Astrocyte (in vitro differentiated cells and primary cell): ENCODE results near the gene ACOX1. TPM values are rescaled to one million over a fixed set of nuclear protein-coding genes. Genes with fewer than 3 reads are reported as not detected.

Experiments used
- DNase-seq: peaks from one replicate; pipeline ENCODE4 v3.0.0-alpha.2; 2010; ENCODE audit warnings: low read depth
- FAIRE-seq: peaks from 2 replicates; lab custom pipeline; 2011; peaks lifted over from hg19 to GRCh38; lab: Jason Lieb, UNC
- H2AFZ ChIP-seq: 2 replicates; pipeline ENCODE4 v1.6.0; 2012; ENCODE audit warnings: low read depth, low read length, inconsistent platforms
- H3K27ac ChIP-seq: 2 replicates; pipeline ENCODE4 v1.5.1; 2011; ENCODE audit warnings: low read depth, low read length, inconsistent platforms
- H3K27me3 ChIP-seq: 2 replicates; pipeline ENCODE4 v1.6.0; 2011; ENCODE audit warnings: low read length, inconsistent platforms; ENCODE audit not compliant: insufficient read depth
- H3K36me3 ChIP-seq: 2 replicates; pipeline ENCODE4 v1.5.1; 2011; ENCODE audit warnings: low read length, inconsistent platforms; ENCODE audit not compliant: insufficient read depth
- H3K4me1 ChIP-seq: 2 replicates; pipeline ENCODE4 v1.5.1; 2011; ENCODE audit warnings: low read length, inconsistent platforms; ENCODE audit not compliant: insufficient read depth
- H3K4me2 ChIP-seq: 2 replicates; pipeline ENCODE4 v1.6.0; 2012; ENCODE audit warnings: low read length, inconsistent platforms
- H3K4me3 ChIP-seq: 2 replicates; pipeline ENCODE4 v1.5.1; 2011; ENCODE audit warnings: low read depth, mild to moderate bottlenecking, low read length, inconsistent platforms; ENCODE audit not compliant: insufficient read depth
- H3K79me2 ChIP-seq: 2 replicates; pipeline ENCODE4 v1.6.0; 2012; ENCODE audit warnings: mild to moderate bottlenecking, low read length, inconsistent platforms; ENCODE audit not compliant: insufficient read depth
- H3K9ac ChIP-seq: 2 replicates; pipeline ENCODE4 v1.6.0; 2012; ENCODE audit warnings: mild to moderate bottlenecking, low read length, inconsistent platforms
- H3K9me3 ChIP-seq: 2 replicates; pipeline ENCODE4 v1.5.1; 2012; ENCODE audit warnings: low read depth, mild to moderate bottlenecking, low read length, inconsistent platforms; ENCODE audit not compliant: insufficient read depth
- H4K20me1 ChIP-seq: 2 replicates; pipeline ENCODE4 v1.6.0; 2012; ENCODE audit warnings: low read length, inconsistent platforms; ENCODE audit not compliant: insufficient read depth
- H3K27ac Mint-ChIP-seq: one replicate; pipeline ENCODE4 v1.8.0; 2021; ENCODE audit warnings: mild to moderate bottlenecking, mixed read lengths; ENCODE audit not compliant: unreplicated experiment
- H3K27me3 Mint-ChIP-seq: one replicate; pipeline ENCODE4 v1.8.0; 2021; ENCODE audit warnings: low read depth, mixed read lengths; ENCODE audit not compliant: unreplicated experiment
- H3K36me3 Mint-ChIP-seq: one replicate; pipeline ENCODE4 v1.8.0; 2021; ENCODE audit warnings: low read depth, mixed read lengths; ENCODE audit not compliant: unreplicated experiment
- H3K4me1 Mint-ChIP-seq: one replicate; pipeline ENCODE4 v1.8.0; 2021; ENCODE audit warnings: low read depth, mixed read lengths; ENCODE audit not compliant: unreplicated experiment
- H3K4me3 Mint-ChIP-seq: one replicate; pipeline ENCODE4 v1.8.0; 2021; ENCODE audit warnings: mild to moderate bottlenecking, moderate library complexity, mixed read lengths; ENCODE audit not compliant: unreplicated experiment
- H3K9me3 Mint-ChIP-seq: one replicate; pipeline ENCODE4 v1.8.0; 2021; ENCODE audit warnings: mild to moderate bottlenecking, mixed read lengths; ENCODE audit not compliant: unreplicated experiment
- CTCF ChIP-seq: IDR thresholded peaks from 2 replicates; pipeline ENCODE4 v1.5.1; 2011; ENCODE audit warnings: low read depth, mild to moderate bottlenecking, inconsistent platforms, low read length, moderate library complexity; ENCODE audit not compliant: insufficient read depth
- EZH2 ChIP-seq: IDR thresholded peaks from 2 replicates; pipeline ENCODE4 v1.6.1; 2012; ENCODE audit warnings: mild to moderate bottlenecking, low read length, inconsistent platforms; ENCODE audit not compliant: insufficient read depth
- total RNA-seq: library from RNA; stranded (reverse); gene quantifications from 2 replicates; pipeline ENCODE4 v1.2.1, GENCODE V29; 2021

Gene ACOX1
- total RNA-seq, 1 donor from 2014 or later: 61.3 TPM

- H3K27me3 Mint-ChIP-seq: peaks cover 5% of the 10 kb centered on the region
- no peak overlapping the region for H3K4me3 ChIP-seq
- H3K4me2 ChIP-seq: no peak overlapping the region
- peaks cover 2% of the 10 kb centered on the region for H3K36me3 ChIP-seq
- no peaks in the 10 kb centered on the region for H3K9me3 ChIP-seq
- H3K27ac ChIP-seq: no peak overlapping the region
- no peaks in the 10 kb centered on the region for H3K27me3 ChIP-seq
- no peak for FAIRE-seq
- H3K79me2 ChIP-seq: no peaks in the 10 kb centered on the region
- no peak overlapping the region for H3K9ac ChIP-seq
- no peak overlapping the region for H3K4me3 Mint-ChIP-seq
- no peaks in the 10 kb centered on the region for H3K4me1 ChIP-seq
- H3K27ac Mint-ChIP-seq: no peak overlapping the region
- TF ChIP-seq CTCF: no peak
- no peak for TF ChIP-seq EZH2
- H3K9me3 Mint-ChIP-seq: no peaks in the 10 kb centered on the region
- H4K20me1 ChIP-seq: no peaks in the 10 kb centered on the region
- peaks cover 9% of the 10 kb centered on the region for H3K36me3 Mint-ChIP-seq
- no peak overlapping the region for H2AFZ ChIP-seq
- DNase-seq: no peak
- H3K4me1 Mint-ChIP-seq: no peaks in the 10 kb centered on the region
Observed at GRCh38 chr17:75922173-75922961, 56.6 kb downstream of the ACOX1 start.

GRCh38 chr17:75921596-75921995 lies 57.4 kb downstream of the ACOX1 start:
- H3K4me2 ChIP-seq: no peak overlapping the region
- H3K27ac Mint-ChIP-seq: no peak overlapping the region
- H3K36me3 ChIP-seq: peaks cover 2% of the 10 kb centered on the region
- H3K79me2 ChIP-seq: no peaks in the 10 kb centered on the region
- no peak overlapping the region for H3K27ac ChIP-seq
- peaks cover 12% of the 10 kb centered on the region for H3K36me3 Mint-ChIP-seq
- no peak overlapping the region for H3K9ac ChIP-seq
- no peaks in the 10 kb centered on the region for H4K20me1 ChIP-seq
- no peaks in the 10 kb centered on the region for H3K4me1 Mint-ChIP-seq
- FAIRE-seq (no peak), DNase-seq (no peak)
- peaks cover 8% of the 10 kb centered on the region for H3K27me3 Mint-ChIP-seq
- no peaks in the 10 kb centered on the region for H3K9me3 Mint-ChIP-seq
- no peak for TF ChIP-seq CTCF
- TF ChIP-seq EZH2: no peak
- H3K4me3 ChIP-seq: no peak overlapping the region
- H2AFZ ChIP-seq: no peak overlapping the region
- no peaks in the 10 kb centered on the region for H3K4me1 ChIP-seq
- H3K27me3 ChIP-seq: no peaks in the 10 kb centered on the region
- no peak overlapping the region for H3K4me3 Mint-ChIP-seq
- no peaks in the 10 kb centered on the region for H3K9me3 ChIP-seq

- TF ChIP-seq CTCF (no peak), EZH2 (no peak)
- no peaks in the 10 kb centered on the region for H3K9me3 ChIP-seq
- no peak for FAIRE-seq
- peaks cover 12% of the 10 kb centered on the region for H3K36me3 Mint-ChIP-seq
- H3K36me3 ChIP-seq: no peaks in the 10 kb centered on the region
- no peaks in the 10 kb centered on the region for H3K79me2 ChIP-seq
- H3K9me3 Mint-ChIP-seq: no peaks in the 10 kb centered on the region
- H3K4me3 Mint-ChIP-seq: no peak overlapping the region
- no peaks in the 10 kb centered on the region for H3K4me1 Mint-ChIP-seq
- H2AFZ ChIP-seq: no peak overlapping the region
- H3K27me3 Mint-ChIP-seq: peaks cover 8% of the 10 kb centered on the region
- DNase-seq: no peak
- no peak overlapping the region for H3K4me3 ChIP-seq
- no peaks in the 10 kb centered on the region for H4K20me1 ChIP-seq
- no peaks in the 10 kb centered on the region for H3K4me1 ChIP-seq
- no peak overlapping the region for H3K27ac ChIP-seq
- H3K27ac Mint-ChIP-seq: no peak overlapping the region
- H3K4me2 ChIP-seq: no peak overlapping the region
- H3K9ac ChIP-seq: no peak overlapping the region
- no peaks in the 10 kb centered on the region for H3K27me3 ChIP-seq
Observed at GRCh38 chr17:75920045-75920560, 58.9 kb downstream of the ACOX1 start.
